B cell (primary cell): ENCODE data around the gene ARHGEF37. TPM values are rescaled to one million over a fixed set of nuclear protein-coding genes. Genes with fewer than 3 reads are reported as not detected.
A peak's percentile ranks its signal among the peaks of the same experiment; 100 is the strongest.

Experiments used
- ATAC-seq: fragments of 200-7000 bp; cut with Tn5 transposase; one replicate; pipeline ENCODE4 v1.10.0; 2021; ENCODE audit warnings: low read depth, mild to moderate bottlenecking, moderate number of reproducible peaks, moderate library complexity
- CTCF ChIA-PET: fragments of 350-600 bp; sonication (Branson Sonifier 250); formaldehyde crosslinking; loops from one replicate; lab custom pipeline; 2021; ENCODE audit warnings: antibody characterized with exemption, inconsistent platforms; lab: Charles Lee
- POLR2A ChIA-PET: fragments of 350-600 bp; sonication (Branson Sonifier 250); formaldehyde crosslinking; loops from one replicate; lab custom pipeline; 2021; ENCODE audit warnings: antibody characterized with exemption; lab: Charles Lee
- DNase-seq: peaks from one replicate; pipeline ENCODE4 v3.0.0; 2013
- H2AFZ ChIP-seq: 2 replicates; pipeline ENCODE4 v1.6.1; 2012; ENCODE audit warnings: mild to moderate bottlenecking, low read depth, low read length; ENCODE audit not compliant: insufficient read depth, poor library complexity, severe bottlenecking
- H3K27ac ChIP-seq, 2 donors: 1 replicate in 1 of 2; 2 replicates in 1 of 2; pipeline ENCODE4 v1.5.1; 2012 to 2013; ENCODE audit warnings: low read length in 2 of 2, mild to moderate bottlenecking in 2 of 2, moderate library complexity in 1 of 2
- H3K27me3 ChIP-seq, 4 experiments: fragments of 200-600 bp in 1 of 4; sonication (generic) in 1 of 4; replicated peaks in 1 of 4; 1 replicate in 2 of 4; 2 replicates in 2 of 4; pipeline versions ENCODE4 v1.6.1 to v1.7.0; 2013 to 2016; ENCODE audit warnings: low read length in 3 of 4, mild to moderate bottlenecking in 2 of 4, mixed read lengths in 1 of 4, moderate library complexity in 1 of 4; ENCODE audit not compliant: insufficient read depth in 4 of 4, control insufficient read depth in 3 of 4; ENCODE audit errors: control extremely low read depth in 1 of 4
- H3K36me3 ChIP-seq, 2 experiments: replicated peaks in 1 of 2; 1 replicate in 1 of 2; 2 replicates in 1 of 2; pipeline versions ENCODE4 v1.6.1 to v1.7.1; 2013; ENCODE audit warnings: low read length in 1 of 2; ENCODE audit not compliant: insufficient read depth in 2 of 2, control insufficient read depth in 1 of 2; ENCODE audit errors: control extremely low read depth in 1 of 2, extremely low read depth in 1 of 2
- H3K4me1 ChIP-seq, 2 donors: fragments of 200-600 bp in 1 of 2; sonication (generic) in 1 of 2; 1 replicate in 1 of 2; 2 replicates in 1 of 2; pipeline versions ENCODE4 v1.5.1 to v1.6.1; 2013 to 2017; ENCODE audit warnings: low read length in 2 of 2; ENCODE audit not compliant: control insufficient read depth in 2 of 2, insufficient read depth in 2 of 2
- H3K4me2 ChIP-seq: replicated peaks from 2 replicates; pipeline ENCODE3; 2012; ENCODE audit warnings: mild to moderate bottlenecking, low read depth, low read length; ENCODE audit not compliant: poor library complexity, severe bottlenecking
- H3K4me3 ChIP-seq, 5 experiments: fragments of 200-600 bp in 1 of 5; sonication (generic) in 1 of 5; 1 replicate in 3 of 5; 2 replicates in 2 of 5; pipeline versions ENCODE4 v1.5.1 to v1.7.0; 2011 to 2016; ENCODE audit warnings: low read length in 4 of 5, mild to moderate bottlenecking in 4 of 5, low read depth in 2 of 5, control low read depth in 1 of 5, moderate library complexity in 1 of 5; ENCODE audit not compliant: insufficient read depth in 1 of 5; ENCODE audit errors: control extremely low read depth in 1 of 5, extremely low read depth in 1 of 5
- H3K79me2 ChIP-seq: fragments of 200-600 bp; sonication (generic); one replicate; pipeline ENCODE4 v1.6.0; 2016; ENCODE audit warnings: low read length; ENCODE audit not compliant: control insufficient read depth, insufficient read depth
- H3K9ac ChIP-seq: fragments of 200-600 bp; sonication (generic); 2 replicates; pipeline ENCODE4 v1.6.1; 2017; ENCODE audit warnings: mild to moderate bottlenecking, low read length, moderate library complexity
- H3K9me3 ChIP-seq, 3 donors: one replicate each; pipeline versions ENCODE4 v1.6.1 to v1.7.1; 2013; ENCODE audit warnings: low read length in 2 of 3; ENCODE audit not compliant: control insufficient read depth in 2 of 3, insufficient read depth in 1 of 3; ENCODE audit errors: control extremely low read depth in 1 of 3
- H4K20me1 ChIP-seq: 2 replicates; pipeline ENCODE4 v1.6.0; 2012; ENCODE audit warnings: mild to moderate bottlenecking, low read length; ENCODE audit not compliant: insufficient read depth, control insufficient read depth, poor library complexity, severe bottlenecking
- H3K27ac Mint-ChIP-seq: one replicate; pipeline ENCODE4 v1.8.0; 2021; ENCODE audit warnings: mixed read lengths
- H3K27me3 Mint-ChIP-seq: one replicate; pipeline ENCODE4 v1.8.0; 2021; ENCODE audit warnings: mixed read lengths
- H3K4me1 Mint-ChIP-seq: one replicate; pipeline ENCODE4 v1.8.0; 2021; ENCODE audit warnings: mixed read lengths
- H3K4me3 Mint-ChIP-seq: one replicate; pipeline ENCODE4 v1.8.0; 2021; ENCODE audit warnings: mixed read lengths
- H3K9me3 Mint-ChIP-seq: one replicate; pipeline ENCODE4 v1.8.0; 2022; ENCODE audit warnings: mixed read lengths; ENCODE audit not compliant: insufficient read depth
- CTCF ChIP-seq: fragments of 200-600 bp; IDR thresholded peaks from one replicate; pipeline ENCODE4 v1.8.0; 2022; ENCODE audit warnings: antibody characterized with exemption, mild to moderate bottlenecking
- EZH2 ChIP-seq: IDR thresholded peaks from 2 replicates; pipeline ENCODE4 v1.6.1; 2012; ENCODE audit warnings: borderline replicate concordance, low read depth, mild to moderate bottlenecking, moderate library complexity, low read length; ENCODE audit not compliant: insufficient read depth, poor library complexity, severe bottlenecking
- WGBS: methylation state at CpG from one replicate; pipeline ENCODE4 v1.1.5; 2013; ENCODE audit warnings: missing lambda C conversion rate; ENCODE audit not compliant: insufficient coverage; 5-methylcytosine and 5-hydroxymethylcytosine counted together
- intact Hi-C: fragments of 100-400 bp; cut with micrococcal nuclease; formaldehyde crosslinking; loops from one replicate; pipeline ENCODE4 v1.10.0; 2022
- polyA plus RNA-seq: library from polyadenylated mRNA; depleted of rRNA; stranded (reverse); fragments of >200 nt; gene quantifications from 2 replicates; pipeline ENCODE4 v1.2.3, GENCODE V29; 2012
- total RNA-seq, 2 donors: library from RNA; stranded (reverse); fragments of 120-200 nt in 1 of 2; gene quantifications; 1 replicate in 1 of 2; 2 replicates in 1 of 2; pipeline versions ENCODE4 v1.2.3 to v1.2.4, GENCODE V29; 2013 to 2022

The ARHGEF37 gene
- total and polyA plus RNA-seq, 2 donors (not counting 1 experiment from before 2014, with no cell fraction given), result 0.06 to 1.7 TPM

GRCh38 chr5:149617760-149618306 is 36.5 kb downstream of the ARHGEF37 start:
- POLR2A ChIA-PET, result interaction anchor here (0.8 kb wide), 1 partner anchor 12 kb away, joined by 3 read pairs; no protein-coding TSS in a partner anchor
- H3K4me3 Mint-ChIP-seq, result peak overlapping the region; percentile 78
- H3K27me3 Mint-ChIP-seq, result peaks cover 6% of the 10 kb centered on the region
- peak overlapping the region; percentile 91 for H3K27ac Mint-ChIP-seq
- Histone ChIP-seq H3K36me3 (no peaks in the 10 kb centered on the region), H3K4me2 (peak overlapping the region; percentile 55), H2AFZ (peak overlapping the region; percentile 42), H4K20me1 (no peaks in the 10 kb centered on the region), H3K27me3 (no peaks in the 10 kb centered on the region), H3K9me3 (no peaks in the 10 kb centered on the region), H3K9ac (peak overlapping the region; percentile 39), H3K27ac (peak overlapping the region; percentile 13 to 67), H3K79me2 (no peaks in the 10 kb centered on the region), H3K4me3 (no peak overlapping the region), H3K4me1 (peaks cover 3 to 28% of the 10 kb centered on the region in 2 donors)
- ATAC-seq, result peak; percentile 77
- no peaks in the 10 kb centered on the region for H3K9me3 Mint-ChIP-seq
- intact Hi-C loops, result no loop called here
- H3K4me1 Mint-ChIP-seq, result peaks cover 27% of the 10 kb centered on the region
- no peak for TF ChIP-seq EZH2
- TF ChIP-seq CTCF, result no peak
- 71% methylated on average over 12 of the region's 12 CpGs for WGBS
- DNase-seq, result peak; percentile 41
- CTCF ChIA-PET, result interaction anchor here (0.5 to 3.3 kb wide), 15 partner anchors 9 to 822 kb away, joined by 3 to 16 read pairs (median 4); partner anchors contain the start of gene ARHGEF37

- peak; percentile 48 for DNase-seq
- no peak for TF ChIP-seq EZH2
- peak; percentile 43 for TF ChIP-seq CTCF
- H3K27me3 ChIP-seq, result no peaks in the 10 kb centered on the region
- peak overlapping the region; percentile 39 for H3K9ac ChIP-seq
- ChIA-PET CTCF (interaction anchor here (0.6 to 3.3 kb wide), 18 partner anchors 10 to 343 kb away, joined by 3 to 16 read pairs (median 4); partner anchors contain the start of gene ARHGEF37), POLR2A (no interaction called here)
- WGBS, result 53% methylated on average over 7 of the region's 9 CpGs
- peaks cover 6% of the 10 kb centered on the region for H3K27me3 Mint-ChIP-seq
- no peaks in the 10 kb centered on the region for H3K36me3 ChIP-seq
- H3K4me3 ChIP-seq, result no peak overlapping the region
- H3K4me3 Mint-ChIP-seq, result peak overlapping the region; percentile 78
- peak overlapping the region; percentile 42 for H2AFZ ChIP-seq
- H3K4me1 Mint-ChIP-seq, result peaks cover 27% of the 10 kb centered on the region
- H4K20me1 ChIP-seq, result no peaks in the 10 kb centered on the region
- H3K27ac ChIP-seq, result peak overlapping the region in 1 of 2 donors; percentile 67
- H3K9me3 ChIP-seq, result no peaks in the 10 kb centered on the region
- peak overlapping the region; percentile 55 for H3K4me2 ChIP-seq
- intact Hi-C loops, result no loop called here
- no peaks in the 10 kb centered on the region for H3K79me2 ChIP-seq
- peak; percentile 24 for ATAC-seq
- H3K27ac Mint-ChIP-seq, result peak overlapping the region; percentile 91
- H3K9me3 Mint-ChIP-seq, result no peaks in the 10 kb centered on the region
- H3K4me1 ChIP-seq, result peaks cover 3 to 28% of the 10 kb centered on the region in 2 donors
Observed at GRCh38 chr5:149618581-149619248, 37.4 kb downstream of the ARHGEF37 start.
